MCF 10A (cell line): Measurements from ENCODE around the gene KLK2. TPM values are rescaled to one million over a fixed set of nuclear protein-coding genes. Genes with fewer than 3 reads are reported as not detected.

ENCODE experiments used
- BruUV-seq: library from RNA; stranded (reverse); fragments of 400-500 nt; replicated peaks from 2 replicates; lab custom pipeline; 2021; lab: Mats Ljungman, UMichigan
- CTCF ChIA-PET: fragments of 300-600 bp; sonication (Branson Sonifier 250); formaldehyde crosslinking; extraction: SDS; loops from one replicate; lab custom pipeline; 2021; ENCODE audit warnings: antibody characterized with exemption, inconsistent platforms; lab: Yijun Ruan, JAX
- POLR2A ChIA-PET: fragments of 300-600, 350-650 bp; sonication (Branson Sonifier 250); formaldehyde crosslinking; extraction: SDS; loops from one replicate; lab custom pipeline; 2020; ENCODE audit warnings: antibody characterized with exemption, inconsistent platforms; lab: Yijun Ruan, JAX
- DNase-seq: peaks from one replicate; pipeline ENCODE4 v3.0.0-alpha.2; 2018; ENCODE audit not compliant: unreplicated experiment
- H3K27ac Mint-ChIP-seq: one replicate; pipeline ENCODE4 v1.8.0; 2022; ENCODE audit warnings: mild to moderate bottlenecking, low read depth, mixed read lengths; ENCODE audit not compliant: unreplicated experiment
- H3K27me3 Mint-ChIP-seq: one replicate; pipeline ENCODE4 v1.8.0; 2022; ENCODE audit warnings: mixed read lengths; ENCODE audit not compliant: insufficient read depth, unreplicated experiment
- H3K36me3 Mint-ChIP-seq: one replicate; pipeline ENCODE4 v1.8.0; 2022; ENCODE audit warnings: mild to moderate bottlenecking, moderate library complexity, mixed read lengths; ENCODE audit not compliant: insufficient read depth, unreplicated experiment
- H3K4me1 Mint-ChIP-seq: one replicate; pipeline ENCODE4 v1.8.0; 2022; ENCODE audit warnings: mixed read lengths; ENCODE audit not compliant: insufficient read depth, unreplicated experiment
- H3K4me3 Mint-ChIP-seq: one replicate; pipeline ENCODE4 v1.8.0; 2022; ENCODE audit warnings: mild to moderate bottlenecking, moderate library complexity, mixed read lengths; ENCODE audit not compliant: unreplicated experiment
- H3K9me3 Mint-ChIP-seq: one replicate; pipeline ENCODE4 v1.8.0; 2022; ENCODE audit warnings: mixed read lengths; ENCODE audit not compliant: unreplicated experiment
- CTCF ChIP-seq: fragments of 200-600 bp; IDR thresholded peaks from one replicate; pipeline ENCODE4 v1.8.0; 2022; ENCODE audit warnings: antibody characterized with exemption, mild to moderate bottlenecking; ENCODE audit not compliant: unreplicated experiment
- intact Hi-C: fragments of 100-400 bp; cut with micrococcal nuclease; formaldehyde crosslinking; loops from 2 replicates; pipeline ENCODE4 v1.14.1; 2022
- total RNA-seq: library from RNA; stranded (reverse); gene quantifications from 2 replicates; pipeline ENCODE4 v1.2.3, GENCODE V29; 2022

KLK2 gene
- total RNA-seq, 1 experiment from 2014 or later: not detected

- ChIA-PET CTCF (interaction anchor here (1.4 kb wide), 1 partner anchor 11 kb away, joined by 7 read pairs; no protein-coding TSS in a partner anchor), POLR2A (no interaction called here)
- H3K9me3 Mint-ChIP-seq: no peaks in the 10 kb centered on the region
- intact Hi-C loops: no loop called here
- BruUV-seq: no TSS peak
- H3K36me3 Mint-ChIP-seq: no peaks in the 10 kb centered on the region
- H3K4me3 Mint-ChIP-seq: no peak overlapping the region
- TF ChIP-seq CTCF: no peak
- H3K4me1 Mint-ChIP-seq: no peaks in the 10 kb centered on the region
- H3K27ac Mint-ChIP-seq: no peak overlapping the region
- H3K27me3 Mint-ChIP-seq: peaks cover 19% of the 10 kb centered on the region
- DNase-seq: no peak
These were observed 37.5 kb downstream of the KLK2 start for GRCh38 chr19:50910722-50911121.

GRCh38 chr19:50911206-50912101 is 38.2 kb downstream of the KLK2 start, which contains the start of gene KLK4:
Gene KLK4 (minus strand): TSS chr19:50911395. CDS start chr19:50910738, 657 bp downstream.
- no peaks in the 10 kb centered on the region for H3K4me1 Mint-ChIP-seq
- no peak within 1 kb of the TSS for H3K4me3 Mint-ChIP-seq
- no peak for TF ChIP-seq CTCF
- no peaks in the 10 kb centered on the region for H3K9me3 Mint-ChIP-seq
- BruUV-seq: no TSS peak
- POLR2A ChIA-PET: no interaction called here
- intact Hi-C loops: no loop called here
- no peak within 1 kb of the TSS for H3K27ac Mint-ChIP-seq
- no peak for DNase-seq
- CTCF ChIA-PET: interaction anchor here (1.4 kb wide), 1 partner anchor 10 kb away, joined by 7 read pairs; no protein-coding TSS in a partner anchor
- no peaks in the 10 kb centered on the region for H3K36me3 Mint-ChIP-seq
- peaks cover 12% of the 10 kb centered on the region for H3K27me3 Mint-ChIP-seq

GRCh38 chr19:50912102-50912599 is 38.9 kb downstream of the KLK2 start:
- CTCF ChIA-PET: interaction anchor here (0.6 kb wide), 1 partner anchor 9 kb away, joined by 3 read pairs; no protein-coding TSS in a partner anchor
- Mint-ChIP-seq H3K9me3 (no peaks in the 10 kb centered on the region), H3K4me3 (no peak overlapping the region), H3K4me1 (no peaks in the 10 kb centered on the region), H3K27ac (no peak overlapping the region), H3K27me3 (peaks cover 12% of the 10 kb centered on the region), H3K36me3 (no peaks in the 10 kb centered on the region)
- BruUV-seq: no TSS peak
- POLR2A ChIA-PET: interaction anchor here (0.6 kb wide), 1 partner anchor 10 kb away, joined by 4 read pairs; no protein-coding TSS in a partner anchor
- intact Hi-C loops: no loop called here
- TF ChIP-seq CTCF: no peak
- DNase-seq: no peak
